Measurements from ENCODE around the gene TRIM63.

DNA sequence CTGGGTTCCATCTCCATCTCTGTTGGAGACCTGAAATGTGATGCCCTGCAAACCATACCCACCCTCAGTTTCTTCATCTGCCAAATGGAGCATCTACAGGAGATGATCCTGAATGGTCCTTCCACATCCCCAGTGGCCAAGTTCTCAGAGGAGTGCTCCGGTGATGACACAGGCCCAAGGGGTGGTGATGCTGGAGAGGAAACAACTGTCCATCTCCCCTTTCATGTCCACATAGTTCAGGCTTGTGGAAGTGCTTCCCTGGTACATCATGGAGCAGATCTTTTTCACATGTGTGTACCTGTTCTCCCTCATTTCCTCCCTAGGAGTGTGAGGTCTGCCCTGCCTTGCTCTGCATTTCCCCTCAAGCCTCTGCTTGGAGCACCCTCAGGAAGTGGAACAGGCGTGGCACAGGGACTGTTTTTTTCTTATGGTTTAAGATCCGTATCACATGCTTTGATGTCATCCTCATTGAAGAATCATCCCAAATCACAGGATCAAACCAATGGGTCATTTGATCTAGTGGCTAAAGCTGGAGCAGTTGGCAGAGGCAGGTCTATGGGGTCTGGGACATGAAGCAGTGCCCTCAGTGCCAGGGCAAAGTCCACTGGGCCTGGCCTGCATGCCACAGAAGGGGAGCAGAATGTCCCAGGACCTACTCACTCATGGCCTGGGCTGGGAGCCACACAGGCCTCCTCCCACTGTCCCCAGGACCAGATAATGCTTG is 8.2 kb upstream of the TRIM63 start:
- TF ChIP-seq, protein P1, sequence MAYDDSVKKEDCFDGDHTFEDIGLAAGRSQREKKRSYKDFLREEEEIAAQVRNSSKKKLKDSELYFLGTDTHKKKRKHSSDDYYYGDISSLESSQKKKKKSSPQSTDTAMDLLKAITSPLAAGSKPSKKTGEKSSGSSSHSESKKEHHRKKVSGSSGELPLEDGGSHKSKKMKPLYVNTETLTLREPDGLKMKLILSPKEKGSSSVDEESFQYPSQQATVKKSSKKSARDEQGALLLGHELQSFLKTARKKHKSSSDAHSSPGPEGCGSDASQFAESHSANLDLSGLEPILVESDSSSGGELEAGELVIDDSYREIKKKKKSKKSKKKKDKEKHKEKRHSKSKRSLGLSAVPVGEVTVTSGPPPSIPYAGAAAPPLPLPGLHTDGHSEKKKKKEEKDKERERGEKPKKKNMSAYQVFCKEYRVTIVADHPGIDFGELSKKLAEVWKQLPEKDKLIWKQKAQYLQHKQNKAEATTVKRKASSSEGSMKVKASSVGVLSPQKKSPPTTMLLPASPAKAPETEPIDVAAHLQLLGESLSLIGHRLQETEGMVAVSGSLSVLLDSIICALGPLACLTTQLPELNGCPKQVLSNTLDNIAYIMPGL (CRISPR knock-in tag; IDR thresholded peaks at IDR 0.05), result no peak
- TF ChIP-seq, protein P2, sequence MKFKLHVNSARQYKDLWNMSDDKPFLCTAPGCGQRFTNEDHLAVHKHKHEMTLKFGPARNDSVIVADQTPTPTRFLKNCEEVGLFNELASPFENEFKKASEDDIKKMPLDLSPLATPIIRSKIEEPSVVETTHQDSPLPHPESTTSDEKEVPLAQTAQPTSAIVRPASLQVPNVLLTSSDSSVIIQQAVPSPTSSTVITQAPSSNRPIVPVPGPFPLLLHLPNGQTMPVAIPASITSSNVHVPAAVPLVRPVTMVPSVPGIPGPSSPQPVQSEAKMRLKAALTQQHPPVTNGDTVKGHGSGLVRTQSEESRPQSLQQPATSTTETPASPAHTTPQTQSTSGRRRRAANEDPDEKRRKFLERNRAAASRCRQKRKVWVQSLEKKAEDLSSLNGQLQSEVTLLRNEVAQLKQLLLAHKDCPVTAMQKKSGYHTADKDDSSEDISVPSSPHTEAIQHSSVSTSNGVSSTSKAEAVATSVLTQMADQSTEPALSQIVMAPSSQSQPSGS (CRISPR knock-in tag; IDR thresholded peaks at IDR 0.05; ENCODE audit: borderline replicate concordance, low read depth), result no peak
- TF ChIP-seq, protein P3, sequence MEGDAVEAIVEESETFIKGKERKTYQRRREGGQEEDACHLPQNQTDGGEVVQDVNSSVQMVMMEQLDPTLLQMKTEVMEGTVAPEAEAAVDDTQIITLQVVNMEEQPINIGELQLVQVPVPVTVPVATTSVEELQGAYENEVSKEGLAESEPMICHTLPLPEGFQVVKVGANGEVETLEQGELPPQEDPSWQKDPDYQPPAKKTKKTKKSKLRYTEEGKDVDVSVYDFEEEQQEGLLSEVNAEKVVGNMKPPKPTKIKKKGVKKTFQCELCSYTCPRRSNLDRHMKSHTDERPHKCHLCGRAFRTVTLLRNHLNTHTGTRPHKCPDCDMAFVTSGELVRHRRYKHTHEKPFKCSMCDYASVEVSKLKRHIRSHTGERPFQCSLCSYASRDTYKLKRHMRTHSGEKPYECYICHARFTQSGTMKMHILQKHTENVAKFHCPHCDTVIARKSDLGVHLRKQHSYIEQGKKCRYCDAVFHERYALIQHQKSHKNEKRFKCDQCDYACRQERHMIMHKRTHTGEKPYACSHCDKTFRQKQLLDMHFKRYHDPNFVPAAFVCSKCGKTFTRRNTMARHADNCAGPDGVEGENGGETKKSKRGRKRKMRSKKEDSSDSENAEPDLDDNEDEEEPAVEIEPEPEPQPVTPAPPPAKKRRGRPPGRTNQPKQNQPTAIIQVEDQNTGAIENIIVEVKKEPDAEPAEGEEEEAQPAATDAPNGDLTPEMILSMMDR (IDR thresholded peaks at IDR 0.05), result no peak
- no peak for TF ChIP-seq NR3C1 (CRISPR knock-in tag; conservative IDR thresholded peaks at IDR 0.05; ENCODE audit: low read depth)
- TF ChIP-seq RELA (CRISPR knock-in tag; IDR thresholded peaks at IDR 0.05; ENCODE audit: borderline replicate concordance), result no peak
